ENCODE data around the gene ZNF74.

DNA sequence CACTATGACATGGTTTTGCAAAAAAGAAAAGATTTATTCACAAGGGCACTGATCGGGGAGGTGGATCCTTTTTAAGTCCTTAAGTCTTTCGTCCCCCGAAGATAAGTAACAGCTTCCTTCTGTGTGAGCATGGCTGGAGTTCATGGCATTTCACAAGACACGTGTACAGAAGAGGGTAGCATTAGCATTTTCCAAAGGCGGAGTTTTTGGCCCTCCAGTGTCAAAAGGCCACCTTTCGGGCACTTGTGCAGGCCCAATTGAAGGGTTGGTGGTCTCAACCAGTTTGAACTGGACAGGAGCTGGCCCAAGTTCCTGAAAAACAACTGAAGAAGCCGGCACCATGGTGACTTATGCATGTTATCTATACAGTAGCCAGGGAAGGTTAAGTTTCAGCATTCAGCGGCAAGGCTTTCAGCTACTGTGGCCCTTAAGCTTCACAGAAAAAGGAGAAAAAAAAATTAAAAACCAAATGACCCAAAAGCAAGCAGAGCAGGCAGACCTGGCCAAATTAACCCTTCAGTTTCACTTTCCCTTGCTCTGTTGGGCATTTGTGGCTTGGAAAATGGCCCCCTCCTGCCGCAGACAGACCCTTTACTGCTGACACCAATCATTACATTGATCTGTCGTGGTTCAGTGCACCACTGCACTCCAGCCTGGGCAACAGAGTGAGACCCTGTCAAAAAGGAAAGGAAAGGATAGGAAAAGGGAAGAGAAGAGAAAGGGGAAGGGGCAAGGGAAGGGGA lies 18.7 kb downstream of the ZNF74 start:
- TF ChIP-seq NR3C1 (IDR thresholded peaks at IDR 0.05) (no peak), POLR2A (IDR thresholded peaks at IDR 0.05; ENCODE audit: low read length) (no peak), ZFP36 (IDR thresholded peaks at IDR 0.05; ENCODE audit: borderline replicate concordance, partially characterized antibody) (no peak), MAFK (IDR thresholded peaks at IDR 0.05; ENCODE audit: partially characterized antibody) (no peak), KDM5A (IDR thresholded peaks at IDR 0.05) (no peak), RAD21 (conservative IDR thresholded peaks at IDR 0.05 in 1 of 2, IDR thresholded peaks at IDR 0.05 in 1 of 2) (no peak), CEBPB (IDR thresholded peaks at IDR 0.05) (no peak)
- TF ChIP-seq, protein P1, sequence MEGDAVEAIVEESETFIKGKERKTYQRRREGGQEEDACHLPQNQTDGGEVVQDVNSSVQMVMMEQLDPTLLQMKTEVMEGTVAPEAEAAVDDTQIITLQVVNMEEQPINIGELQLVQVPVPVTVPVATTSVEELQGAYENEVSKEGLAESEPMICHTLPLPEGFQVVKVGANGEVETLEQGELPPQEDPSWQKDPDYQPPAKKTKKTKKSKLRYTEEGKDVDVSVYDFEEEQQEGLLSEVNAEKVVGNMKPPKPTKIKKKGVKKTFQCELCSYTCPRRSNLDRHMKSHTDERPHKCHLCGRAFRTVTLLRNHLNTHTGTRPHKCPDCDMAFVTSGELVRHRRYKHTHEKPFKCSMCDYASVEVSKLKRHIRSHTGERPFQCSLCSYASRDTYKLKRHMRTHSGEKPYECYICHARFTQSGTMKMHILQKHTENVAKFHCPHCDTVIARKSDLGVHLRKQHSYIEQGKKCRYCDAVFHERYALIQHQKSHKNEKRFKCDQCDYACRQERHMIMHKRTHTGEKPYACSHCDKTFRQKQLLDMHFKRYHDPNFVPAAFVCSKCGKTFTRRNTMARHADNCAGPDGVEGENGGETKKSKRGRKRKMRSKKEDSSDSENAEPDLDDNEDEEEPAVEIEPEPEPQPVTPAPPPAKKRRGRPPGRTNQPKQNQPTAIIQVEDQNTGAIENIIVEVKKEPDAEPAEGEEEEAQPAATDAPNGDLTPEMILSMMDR (IDR thresholded peaks at IDR 0.05), result no peak
- TF ChIP-seq, protein P2, sequence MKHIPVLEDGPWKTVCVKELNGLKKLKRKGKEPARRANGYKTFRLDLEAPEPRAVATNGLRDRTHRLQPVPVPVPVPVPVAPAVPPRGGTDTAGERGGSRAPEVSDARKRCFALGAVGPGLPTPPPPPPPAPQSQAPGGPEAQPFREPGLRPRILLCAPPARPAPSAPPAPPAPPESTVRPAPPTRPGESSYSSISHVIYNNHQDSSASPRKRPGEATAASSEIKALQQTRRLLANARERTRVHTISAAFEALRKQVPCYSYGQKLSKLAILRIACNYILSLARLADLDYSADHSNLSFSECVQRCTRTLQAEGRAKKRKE (CRISPR knock-in tag; IDR thresholded peaks at IDR 0.05; ENCODE audit: low read depth), result no peak
- TF ChIP-seq, protein P3, sequence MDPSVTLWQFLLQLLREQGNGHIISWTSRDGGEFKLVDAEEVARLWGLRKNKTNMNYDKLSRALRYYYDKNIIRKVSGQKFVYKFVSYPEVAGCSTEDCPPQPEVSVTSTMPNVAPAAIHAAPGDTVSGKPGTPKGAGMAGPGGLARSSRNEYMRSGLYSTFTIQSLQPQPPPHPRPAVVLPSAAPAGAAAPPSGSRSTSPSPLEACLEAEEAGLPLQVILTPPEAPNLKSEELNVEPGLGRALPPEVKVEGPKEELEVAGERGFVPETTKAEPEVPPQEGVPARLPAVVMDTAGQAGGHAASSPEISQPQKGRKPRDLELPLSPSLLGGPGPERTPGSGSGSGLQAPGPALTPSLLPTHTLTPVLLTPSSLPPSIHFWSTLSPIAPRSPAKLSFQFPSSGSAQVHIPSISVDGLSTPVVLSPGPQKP (IDR thresholded peaks at IDR 0.05; ENCODE audit: low read depth, low read length), result no peak
- TF ChIP-seq, protein P4, sequence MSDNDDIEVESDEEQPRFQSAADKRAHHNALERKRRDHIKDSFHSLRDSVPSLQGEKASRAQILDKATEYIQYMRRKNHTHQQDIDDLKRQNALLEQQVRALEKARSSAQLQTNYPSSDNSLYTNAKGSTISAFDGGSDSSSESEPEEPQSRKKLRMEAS (IDR thresholded peaks at IDR 0.05), result no peak
